ENCODE measurements around the gene SERTAD2.

The SERTAD2 gene

GRCh38 chr2:64646007-64646880 lies 7.5 kb downstream of the SERTAD2 start:
- DNase-seq (ENCODE audit: low read depth in 2 of 2): peak; percentile 57 to 71

DNA sequence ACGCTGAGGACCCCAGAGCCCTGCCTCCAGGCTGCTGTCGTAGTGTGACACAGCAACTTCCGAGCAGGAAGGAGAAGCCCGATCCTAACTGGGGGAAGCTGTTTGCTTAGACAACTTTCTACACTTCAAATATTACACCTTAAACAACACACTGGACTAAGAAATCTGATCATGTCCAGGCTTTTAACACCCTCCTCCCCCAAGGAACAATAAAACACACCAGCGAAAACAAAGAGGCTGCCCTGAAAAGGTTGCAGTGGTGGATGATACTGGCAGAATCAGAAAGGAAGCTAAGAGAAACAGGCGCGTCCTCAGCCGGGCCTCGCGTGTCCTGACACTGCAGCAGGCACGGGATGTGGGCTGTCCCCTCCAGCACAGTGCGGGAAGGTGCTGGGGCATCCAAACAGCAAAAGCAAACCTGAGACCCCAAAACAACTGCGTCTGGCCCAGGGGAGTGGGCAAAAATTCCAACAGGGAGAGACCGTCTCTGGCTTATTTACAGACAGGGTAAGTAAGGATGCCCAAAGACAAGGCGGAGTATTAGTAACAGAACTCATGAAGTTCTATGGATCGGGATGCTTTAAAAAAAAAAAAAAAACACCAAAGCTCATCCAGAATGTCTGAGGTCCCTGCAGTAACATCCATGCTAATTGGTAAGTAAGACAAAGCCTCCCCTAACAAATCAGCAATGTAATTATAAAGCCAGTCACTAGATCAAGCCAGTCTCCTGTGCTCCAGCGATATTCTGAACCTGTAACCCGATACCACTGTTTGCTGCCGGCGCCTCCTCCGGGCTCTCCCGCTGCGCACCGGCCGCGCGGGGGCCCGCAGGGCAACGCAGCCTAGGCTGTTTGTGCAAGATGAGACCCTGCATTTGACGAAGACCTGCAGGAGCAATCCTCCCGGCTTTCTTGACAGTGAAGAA lies 9.0 kb downstream of the SERTAD2 start:
- peak in 1 of 2 donors; percentile 38 for DNase-seq (ENCODE audit: low read depth in 2 of 2)

- DNase-seq (ENCODE audit: low read depth in 2 of 2): no peak
Observed at GRCh38 chr2:64643838-64644457, 9.8 kb downstream of the SERTAD2 start.

- no peak for DNase-seq (ENCODE audit: low read depth in 2 of 2)
Observed at GRCh38 chr2:64641599-64641998, 12.1 kb downstream of the SERTAD2 start.

- DNase-seq (ENCODE audit: low read depth in 2 of 2): no peak
Observed at GRCh38 chr2:64640153-64641044, 13.3 kb downstream of the SERTAD2 start.

DNA sequence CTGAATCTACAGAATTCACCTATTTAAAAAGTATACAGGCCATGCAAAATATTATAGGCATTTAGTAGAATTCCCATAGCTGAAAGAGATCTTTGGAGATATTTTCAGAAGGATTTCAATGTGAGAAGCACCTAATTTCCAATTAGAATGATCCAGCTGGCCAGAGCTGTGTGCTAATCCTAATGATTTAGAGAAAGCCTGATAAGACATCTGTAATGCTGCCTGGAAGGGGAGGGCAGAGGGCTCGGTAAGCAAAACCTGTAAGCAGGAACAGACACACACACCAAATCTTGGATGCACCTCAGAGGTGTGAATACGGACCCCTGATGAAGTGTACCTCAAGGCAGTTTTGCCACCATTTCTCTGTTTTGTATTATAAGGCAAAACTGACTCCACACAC lies 14.0 kb downstream of the SERTAD2 start:
- no peak for DNase-seq (ENCODE audit: low read depth in 2 of 2)

GRCh38 chr2:64638502-64639120 lies 15.1 kb downstream of the SERTAD2 start:
- DNase-seq (ENCODE audit: low read depth in 2 of 2): no peak

- DNase-seq (ENCODE audit: low read depth in 2 of 2): no peak
Observed at GRCh38 chr2:64637931-64638330, 15.8 kb downstream of the SERTAD2 start.

- DNase-seq (ENCODE audit: low read depth in 2 of 2): no peak
Observed at GRCh38 chr2:64637000-64637635, 16.6 kb downstream of the SERTAD2 start.

DNA sequence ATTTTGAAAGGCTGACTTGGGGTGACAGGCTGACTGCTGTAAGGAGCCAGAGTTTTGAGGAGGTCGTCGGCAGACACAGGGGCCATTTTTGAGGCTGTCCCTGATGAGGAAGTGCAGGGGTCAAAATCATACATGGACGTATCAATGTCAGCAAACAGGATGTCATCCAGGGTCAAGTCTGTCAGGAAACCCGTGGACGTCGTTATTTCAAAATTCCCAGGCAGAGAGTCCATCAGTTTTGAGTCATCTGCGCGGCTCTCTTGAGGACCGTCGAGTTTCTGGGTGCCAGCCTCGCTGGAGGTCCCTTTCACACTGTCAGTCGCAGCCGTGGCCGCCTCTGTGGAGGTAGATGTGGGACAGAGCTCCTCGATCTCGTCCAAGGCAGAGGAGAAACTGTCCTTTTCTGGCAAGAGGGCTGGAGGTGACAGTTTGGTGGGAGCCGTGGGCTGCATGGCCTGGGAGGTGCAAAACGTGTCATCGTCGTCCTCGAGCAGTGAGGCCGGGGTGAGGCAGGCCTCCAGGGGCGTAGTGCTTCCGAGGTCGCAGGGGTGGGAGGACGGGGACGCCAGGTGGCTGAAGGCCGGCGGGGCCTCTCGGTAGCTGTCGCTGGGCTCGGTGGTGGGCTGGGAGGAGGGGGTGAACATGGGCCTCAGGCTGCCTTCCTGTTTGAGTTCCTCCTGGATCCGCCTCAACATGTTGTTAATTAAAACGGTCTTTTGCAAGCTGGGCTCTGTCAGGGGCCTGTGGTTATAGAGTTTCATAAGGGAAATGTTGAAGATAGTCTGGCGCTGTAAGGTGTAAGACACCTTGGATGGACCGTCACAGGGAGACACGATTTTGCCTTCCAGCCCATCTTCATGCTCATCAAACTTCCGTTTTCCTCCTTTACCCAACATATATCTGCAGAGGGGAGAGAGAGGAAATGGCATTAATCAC lies 17.5 kb downstream of the SERTAD2 start:
- DNase-seq (ENCODE audit: low read depth in 2 of 2): no peak

DNA sequence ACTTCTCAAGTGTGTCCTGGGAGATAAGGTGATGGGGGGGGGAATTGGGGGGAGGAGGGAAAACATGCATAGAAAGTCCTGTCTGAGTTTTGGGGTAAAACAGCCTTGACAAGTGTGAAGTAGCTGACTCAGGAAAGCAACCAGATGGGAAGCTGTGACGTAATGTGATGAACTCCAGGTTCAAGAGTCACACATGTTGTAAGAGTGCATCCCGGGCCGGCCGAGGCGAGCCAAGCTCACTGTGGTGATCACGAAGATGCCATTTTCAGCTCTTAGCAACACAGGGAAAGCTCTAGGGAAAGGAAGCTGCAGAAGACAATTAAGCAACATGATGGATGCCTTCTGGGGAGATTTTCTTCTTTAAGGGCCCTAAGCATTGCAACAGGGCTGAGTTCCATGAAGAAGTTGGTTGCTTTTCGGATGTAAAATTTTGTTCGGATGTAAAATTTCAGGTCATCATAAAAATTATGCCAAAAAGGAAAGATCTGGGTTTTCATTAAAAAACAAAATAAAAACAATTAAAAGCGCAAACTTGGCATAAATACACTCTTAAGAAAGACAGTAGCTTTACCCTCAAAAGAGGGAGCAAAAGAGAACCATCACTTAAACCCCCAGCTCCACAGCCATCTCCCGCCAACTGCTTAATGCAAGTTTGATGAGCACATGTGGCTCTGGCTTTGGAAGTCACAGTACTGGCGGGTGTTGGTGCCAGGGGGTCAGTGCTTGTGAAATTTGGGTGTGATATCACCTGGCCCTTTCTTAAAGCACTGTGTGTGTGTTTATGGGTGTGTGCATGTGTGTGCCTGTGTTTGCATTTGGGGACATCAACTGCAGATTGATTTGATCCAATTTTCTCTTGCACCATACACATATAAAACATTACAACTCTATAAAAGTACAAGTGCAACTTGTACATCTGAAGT lies 19.1 kb downstream of the SERTAD2 start:
- no peak for DNase-seq (ENCODE audit: low read depth in 2 of 2)

DNA sequence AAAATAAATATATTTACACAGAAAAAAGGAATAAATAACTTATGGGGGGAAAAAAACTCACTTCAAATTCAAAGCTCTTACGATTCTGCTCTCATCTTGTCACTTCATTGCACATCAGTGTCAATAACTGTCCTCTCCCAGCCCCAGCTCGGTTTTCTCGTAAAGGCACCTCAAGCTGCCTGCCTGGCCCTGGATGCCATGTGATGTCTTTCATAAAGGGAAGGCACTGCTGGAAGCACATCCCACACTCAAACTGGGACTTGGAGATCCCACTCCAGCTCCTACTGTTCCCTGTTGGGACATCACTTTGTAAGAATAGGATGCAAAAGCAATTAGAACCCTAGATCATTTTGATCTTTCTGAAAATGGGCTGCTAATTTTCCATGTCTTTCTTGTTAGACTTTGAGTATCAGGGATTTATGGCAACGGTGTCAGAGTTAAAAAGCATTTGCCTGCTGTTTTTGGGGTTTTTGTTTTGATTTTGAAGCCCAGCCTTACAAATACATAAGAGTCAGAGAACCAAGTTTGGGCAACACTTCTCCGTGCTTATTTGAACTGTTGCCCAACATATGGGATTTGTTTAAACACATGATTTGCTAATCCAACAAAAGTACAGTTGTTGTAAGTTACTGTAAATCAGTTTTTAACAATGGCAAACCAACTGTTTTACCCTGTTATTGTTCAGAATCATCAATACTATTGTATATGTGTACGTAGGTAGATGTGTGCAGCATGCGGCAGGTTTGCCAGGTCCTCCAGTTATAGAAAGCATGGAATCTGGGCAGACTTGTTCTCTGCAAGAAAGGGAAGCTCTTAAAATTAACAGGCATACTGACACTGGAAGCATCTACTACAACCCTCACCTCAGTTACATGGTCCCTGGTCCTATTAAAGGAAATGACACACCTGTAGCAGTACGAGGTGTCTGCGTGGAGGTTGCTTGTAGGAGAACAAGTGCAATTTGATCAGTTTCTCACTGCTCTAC lies 20.6 kb downstream of the SERTAD2 start:
- no peak for DNase-seq (ENCODE audit: low read depth in 2 of 2)

DNA sequence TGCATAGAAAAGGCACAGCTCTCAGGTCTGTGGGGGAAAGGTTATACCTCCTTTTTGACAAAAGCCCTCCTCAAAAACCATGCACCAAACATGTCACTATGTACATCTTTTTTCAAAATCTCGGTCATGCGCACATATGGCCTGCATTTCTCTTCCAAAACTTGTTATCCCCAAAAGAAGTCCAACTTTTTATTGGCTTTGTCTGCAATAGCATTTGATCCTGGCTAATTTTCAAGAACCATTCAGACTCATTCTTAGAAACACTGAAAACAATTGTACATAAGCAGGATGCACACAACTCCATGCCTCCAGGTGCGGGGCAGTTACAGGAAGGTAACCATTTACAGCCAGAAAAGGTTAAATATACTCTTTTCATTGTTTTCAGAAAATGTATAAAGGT lies 21.9 kb downstream of the SERTAD2 start:
- no peak for DNase-seq (ENCODE audit: low read depth in 2 of 2)

DNA sequence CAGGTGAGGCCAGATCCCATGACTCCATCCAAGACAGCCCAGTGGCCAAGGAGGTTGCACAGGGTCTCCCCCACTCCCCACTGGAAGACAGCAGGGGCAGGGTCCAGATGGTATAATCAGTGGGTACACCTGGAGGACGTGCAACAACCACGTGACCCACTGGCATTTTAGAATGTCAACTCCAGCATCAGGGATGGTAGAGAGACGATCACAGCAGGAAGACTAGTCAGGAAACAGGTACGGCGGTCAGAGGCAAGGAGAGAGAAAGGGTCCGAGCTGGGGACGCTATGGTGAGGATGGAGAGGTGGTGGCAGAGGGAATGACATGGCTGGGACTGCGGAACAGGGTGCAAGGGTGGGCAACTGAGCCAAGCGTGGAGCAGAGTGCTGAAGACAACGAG lies 23.0 kb downstream of the SERTAD2 start:
- DNase-seq (ENCODE audit: low read depth in 2 of 2): no peak

GRCh38 chr2:64629875-64630274 lies 23.8 kb downstream of the SERTAD2 start:
- no peak for DNase-seq (ENCODE audit: low read depth in 2 of 2)

- DNase-seq (ENCODE audit: low read depth in 2 of 2): no peak
Observed at GRCh38 chr2:64629329-64629781, 24.4 kb downstream of the SERTAD2 start.
